Type B pancreatic cell (in vitro differentiated cells): ENCODE data around the gene PMPCA. TPM values are rescaled to one million over a fixed set of nuclear protein-coding genes. Genes with fewer than 3 reads are reported as not detected.

Experiments
- DNase-seq: peaks from one replicate; pipeline ENCODE4 v3.0.0; 2021; ENCODE audit warnings: mixed read lengths; ENCODE audit not compliant: unreplicated experiment; ENCODE audit errors: extremely low spot score
- H3K27ac Mint-ChIP-seq: 2 replicates; pipeline ENCODE4 v1.8.0; 2021; ENCODE audit warnings: mild to moderate bottlenecking, mixed read lengths
- H3K27me3 Mint-ChIP-seq: 2 replicates; pipeline ENCODE4 v1.8.0; 2021; ENCODE audit warnings: mixed read lengths
- H3K36me3 Mint-ChIP-seq: 2 replicates; pipeline ENCODE4 v1.8.0; 2021; ENCODE audit warnings: mixed read lengths
- H3K4me1 Mint-ChIP-seq: one replicate; pipeline ENCODE4 v1.8.0; 2021; ENCODE audit warnings: mixed read lengths; ENCODE audit not compliant: unreplicated experiment
- H3K4me3 Mint-ChIP-seq: 2 replicates; pipeline ENCODE4 v1.8.0; 2021; ENCODE audit warnings: mild to moderate bottlenecking, mixed read lengths
- H3K9me3 Mint-ChIP-seq: 2 replicates; pipeline ENCODE4 v1.8.0; 2021; ENCODE audit warnings: mixed read lengths
- total RNA-seq: library from RNA; stranded (reverse); gene quantifications from 2 replicates; pipeline ENCODE4 v1.2.1, GENCODE V29; 2021; ENCODE audit warnings: low replicate concordance
- TF ChIP-seq, protein P1 (sequence below): fragments of 200-600 bp; sonication (generic); conservative IDR thresholded peaks from 2 replicates; pipeline ENCODE4 v1.5.0; 2021; ENCODE audit warnings: antibody characterized with exemption, mild to moderate bottlenecking

Gene PMPCA
- total RNA-seq, 1 donor from 2014 or later: 68.1 TPM

DNA sequence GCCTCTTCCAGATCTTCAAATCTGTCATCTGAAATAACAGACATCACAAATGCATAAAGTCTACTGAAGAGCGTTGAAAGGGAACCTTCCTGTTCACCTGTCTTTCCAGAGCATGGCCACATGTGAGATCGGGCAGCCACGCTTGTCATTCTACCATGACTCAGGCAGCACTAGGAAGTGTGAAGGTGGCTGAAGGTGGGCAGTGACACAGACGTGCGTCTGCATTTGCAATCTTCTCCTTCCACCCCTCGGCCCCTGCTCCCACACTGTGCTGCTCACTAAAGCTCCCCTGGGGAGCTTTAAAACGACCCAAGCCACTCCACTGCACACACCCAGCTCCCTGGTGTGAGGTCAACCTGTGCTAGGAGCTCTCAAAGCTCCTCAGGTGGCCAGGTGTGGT, 2.5 kb upstream of the PMPCA start:
- Mint-ChIP-seq H3K4me3 (peak overlapping the region; percentile 71), H3K4me1 (peaks cover 19% of the 10 kb centered on the region), H3K27me3 (no peaks in the 10 kb centered on the region), H3K36me3 (no peaks in the 10 kb centered on the region), H3K27ac (no peak overlapping the region), H3K9me3 (no peaks in the 10 kb centered on the region)
- TF ChIP-seq, protein P1, sequence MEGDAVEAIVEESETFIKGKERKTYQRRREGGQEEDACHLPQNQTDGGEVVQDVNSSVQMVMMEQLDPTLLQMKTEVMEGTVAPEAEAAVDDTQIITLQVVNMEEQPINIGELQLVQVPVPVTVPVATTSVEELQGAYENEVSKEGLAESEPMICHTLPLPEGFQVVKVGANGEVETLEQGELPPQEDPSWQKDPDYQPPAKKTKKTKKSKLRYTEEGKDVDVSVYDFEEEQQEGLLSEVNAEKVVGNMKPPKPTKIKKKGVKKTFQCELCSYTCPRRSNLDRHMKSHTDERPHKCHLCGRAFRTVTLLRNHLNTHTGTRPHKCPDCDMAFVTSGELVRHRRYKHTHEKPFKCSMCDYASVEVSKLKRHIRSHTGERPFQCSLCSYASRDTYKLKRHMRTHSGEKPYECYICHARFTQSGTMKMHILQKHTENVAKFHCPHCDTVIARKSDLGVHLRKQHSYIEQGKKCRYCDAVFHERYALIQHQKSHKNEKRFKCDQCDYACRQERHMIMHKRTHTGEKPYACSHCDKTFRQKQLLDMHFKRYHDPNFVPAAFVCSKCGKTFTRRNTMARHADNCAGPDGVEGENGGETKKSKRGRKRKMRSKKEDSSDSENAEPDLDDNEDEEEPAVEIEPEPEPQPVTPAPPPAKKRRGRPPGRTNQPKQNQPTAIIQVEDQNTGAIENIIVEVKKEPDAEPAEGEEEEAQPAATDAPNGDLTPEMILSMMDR: no peak
- no peak for DNase-seq

- DNase-seq: no peak
- Mint-ChIP-seq H3K4me3 (peak overlapping the region; percentile 94), H3K9me3 (no peaks in the 10 kb centered on the region), H3K4me1 (peaks cover 19% of the 10 kb centered on the region), H3K36me3 (peaks cover 3% of the 10 kb centered on the region), H3K27me3 (no peaks in the 10 kb centered on the region), H3K27ac (peak overlapping the region; percentile 86)
- TF ChIP-seq, protein P1: no peak
Observed at GRCh38 chr9:136409557-136410455, 652 bp upstream of the PMPCA start.

DNA sequence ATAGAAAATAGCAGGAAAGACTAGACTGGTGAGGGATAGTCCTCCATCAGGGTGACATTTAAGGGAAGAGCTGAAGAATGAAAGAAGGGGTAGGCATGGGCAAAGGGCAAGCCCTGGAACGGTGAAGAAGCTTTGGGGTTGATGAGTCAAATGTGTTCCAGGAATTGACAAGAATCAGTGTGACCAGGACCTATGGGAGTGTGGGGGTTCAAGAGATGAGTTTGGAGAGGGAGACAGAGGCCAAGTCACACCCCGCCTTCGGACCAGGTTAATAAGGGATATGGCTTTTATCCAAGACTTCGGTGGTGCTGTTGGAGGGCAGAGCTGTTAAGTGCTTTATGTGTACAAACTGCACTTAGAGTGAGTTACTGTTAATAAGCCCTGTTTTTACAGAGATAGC, 920 bp downstream of the PMPCA start:
- no peaks in the 10 kb centered on the region for H3K27me3 Mint-ChIP-seq
- H3K27ac Mint-ChIP-seq: peak overlapping the region; percentile 92
- peaks cover 3% of the 10 kb centered on the region for H3K36me3 Mint-ChIP-seq
- H3K9me3 Mint-ChIP-seq: no peaks in the 10 kb centered on the region
- no peak for DNase-seq
- peaks cover 19% of the 10 kb centered on the region for H3K4me1 Mint-ChIP-seq
- TF ChIP-seq, protein P1: no peak
- H3K4me3 Mint-ChIP-seq: peak overlapping the region; percentile 94

DNA sequence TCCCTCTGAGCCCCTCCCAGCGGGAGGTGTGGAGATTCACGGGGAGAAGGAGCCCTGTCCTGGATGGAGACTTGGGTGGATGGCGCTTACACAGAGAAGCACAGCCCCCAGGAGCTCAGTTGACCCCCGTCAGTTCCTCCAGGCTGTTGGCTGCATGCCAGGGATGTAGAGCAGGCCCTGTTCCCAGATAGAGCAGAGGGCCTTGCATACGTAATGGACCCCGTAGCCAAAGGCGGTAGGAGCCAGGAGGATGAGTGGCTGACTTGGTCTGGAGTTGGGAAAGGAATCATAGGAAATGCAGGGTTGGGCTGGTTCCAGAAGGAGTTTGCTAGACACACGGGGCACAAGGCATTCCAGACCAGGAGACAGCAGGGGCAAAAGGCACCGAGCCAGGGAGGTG, 2.5 kb downstream of the PMPCA start:
- DNase-seq: no peak
- H3K9me3 Mint-ChIP-seq: no peaks in the 10 kb centered on the region
- peak overlapping the region; percentile 36 for H3K4me3 Mint-ChIP-seq
- H3K27me3 Mint-ChIP-seq: no peaks in the 10 kb centered on the region
- H3K36me3 Mint-ChIP-seq: peaks cover 10% of the 10 kb centered on the region
- peaks cover 19% of the 10 kb centered on the region for H3K4me1 Mint-ChIP-seq
- TF ChIP-seq, protein P1: no peak
- H3K27ac Mint-ChIP-seq: no peak overlapping the region

DNA sequence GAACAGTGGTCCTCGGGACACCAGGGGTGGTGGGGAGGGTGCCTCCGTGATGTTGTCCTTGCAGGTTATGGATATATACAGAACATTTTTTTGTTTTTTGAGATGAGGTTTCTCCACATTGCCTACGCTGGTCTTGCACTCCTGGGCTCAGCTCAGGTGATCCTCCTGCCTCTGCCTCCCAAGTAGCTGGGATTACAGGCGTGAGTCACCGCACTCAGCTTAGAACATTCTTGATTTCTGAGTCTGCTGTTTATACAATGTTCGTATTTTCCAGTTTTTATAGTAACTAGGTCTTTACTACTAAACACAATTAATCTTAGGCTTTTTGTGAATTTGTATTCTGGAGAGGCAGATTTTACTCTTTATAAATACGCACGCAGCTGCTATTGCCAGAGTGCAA, 6.0 kb downstream of the PMPCA start:
- peaks cover 10% of the 10 kb centered on the region for H3K36me3 Mint-ChIP-seq
- no peaks in the 10 kb centered on the region for H3K9me3 Mint-ChIP-seq
- H3K27ac Mint-ChIP-seq: no peak overlapping the region
- H3K4me3 Mint-ChIP-seq: no peak overlapping the region
- no peak for DNase-seq
- H3K4me1 Mint-ChIP-seq: peaks cover 4% of the 10 kb centered on the region
- TF ChIP-seq, protein P1: no peak
- H3K27me3 Mint-ChIP-seq: no peaks in the 10 kb centered on the region
